Panc1 (cell line): ENCODE data around the gene SLC22A7.

Experiments used
- CTCF ChIP-seq: fragments of 450-650 bp; IDR thresholded peaks from 2 replicates; pipeline ENCODE4 v1.5.1; 2017; ENCODE audit warnings: mild to moderate bottlenecking
- REST ChIP-seq, 2 experiments: IDR thresholded peaks; 2 replicates each; pipeline ENCODE4 v1.6.1; 2011 to 2012; ENCODE audit warnings: low read depth in 2 of 2, control low read depth in 1 of 2, low read length in 1 of 2, mild to moderate bottlenecking in 1 of 2, moderate library complexity in 1 of 2; ENCODE audit not compliant: insufficient read depth in 1 of 2
- SIN3A ChIP-seq: IDR thresholded peaks from 2 replicates; pipeline ENCODE4 v1.6.1; 2012; ENCODE audit warnings: low read depth, mild to moderate bottlenecking, low read length, moderate library complexity, borderline replicate concordance; ENCODE audit not compliant: insufficient read depth

GRCh38 chr6:43274916-43275597, 23.0 kb upstream of the SLC22A7 start:
- TF ChIP-seq REST (IDR thresholded peaks at IDR 0.05; ENCODE audit: insufficient read depth in 1 of 2, low read depth in 2 of 2, low read length in 1 of 2) (no peak), SIN3A (no peak), CTCF (no peak)
